Endodermal cell (in vitro differentiated cells): ENCODE data around the gene IGHMBP2. TPM values are rescaled to one million over a fixed set of nuclear protein-coding genes. Genes with fewer than 3 reads are reported as not detected.
A peak's percentile ranks its signal among the peaks of the same experiment; 100 is the strongest.

ENCODE experiments used
- DNase-seq: peaks from one replicate; pipeline ENCODE4 v3.0.0-alpha.2; 2017
- H3K27ac ChIP-seq: 2 replicates; pipeline ENCODE4 v1.5.1; 2013; ENCODE audit warnings: mild to moderate bottlenecking, low read depth, low read length, moderate library complexity
- H3K27me3 ChIP-seq: 2 replicates; pipeline ENCODE4 v1.6.1; 2013; ENCODE audit warnings: mild to moderate bottlenecking, low read length, moderate library complexity; ENCODE audit not compliant: insufficient read depth, control insufficient read depth, poor library complexity, severe bottlenecking
- H3K36me3 ChIP-seq: 2 replicates; pipeline ENCODE4 v1.7.0; 2013; ENCODE audit warnings: mild to moderate bottlenecking, low read length, moderate library complexity; ENCODE audit not compliant: control insufficient read depth, insufficient read depth
- H3K4me1 ChIP-seq: one replicate; pipeline ENCODE4 v1.7.0; 2013; ENCODE audit warnings: low read length; ENCODE audit not compliant: control insufficient read depth, insufficient read depth
- H3K4me3 ChIP-seq: 2 replicates; pipeline ENCODE4 v1.5.1; 2013; ENCODE audit warnings: mild to moderate bottlenecking, low read length, moderate library complexity
- H3K9ac ChIP-seq: 2 replicates; pipeline ENCODE4 v1.6.1; 2013; ENCODE audit warnings: mild to moderate bottlenecking, low read length, moderate library complexity; ENCODE audit not compliant: poor library complexity, severe bottlenecking; ENCODE audit errors: extremely low read depth
- H3K9me3 ChIP-seq: 2 replicates; pipeline ENCODE4 v1.6.1; 2013; ENCODE audit warnings: mild to moderate bottlenecking, low read length, moderate library complexity; ENCODE audit not compliant: control insufficient read depth
- H3K27ac Mint-ChIP-seq: 2 replicates; pipeline ENCODE4 v1.8.0; 2020; ENCODE audit warnings: mixed read lengths
- H3K27me3 Mint-ChIP-seq: 2 replicates; pipeline ENCODE4 v1.8.0; 2021; ENCODE audit warnings: mild to moderate bottlenecking, mixed read lengths; ENCODE audit not compliant: insufficient read depth
- H3K36me3 Mint-ChIP-seq: 2 replicates; pipeline ENCODE4 v1.8.0; 2020; ENCODE audit warnings: low read depth, mixed read lengths
- H3K4me1 Mint-ChIP-seq: 2 replicates; pipeline ENCODE4 v1.8.0; 2020; ENCODE audit warnings: mixed read lengths
- H3K4me3 Mint-ChIP-seq: 2 replicates; pipeline ENCODE4 v1.8.0; 2020; ENCODE audit warnings: mild to moderate bottlenecking, moderate library complexity, mixed read lengths
- H3K9me3 Mint-ChIP-seq: 2 replicates; pipeline ENCODE4 v1.8.0; 2020; ENCODE audit warnings: mild to moderate bottlenecking, mixed read lengths
- CTCF ChIP-seq: fragments of 200-600 bp; sonication (generic); conservative IDR thresholded peaks from 2 replicates; pipeline ENCODE4 v1.5.0; 2021; ENCODE audit warnings: antibody characterized with exemption, mild to moderate bottlenecking
- WGBS, 2 experiments: methylation state at CpG; one replicate each; pipeline versions ENCODE4 v1.1.5 to v1.1.7; 2013; ENCODE audit warnings: missing lambda C conversion rate in 2 of 2, mixed read lengths in 1 of 2; ENCODE audit not compliant: insufficient coverage in 1 of 2, insufficient read length in 1 of 2; 5-methylcytosine and 5-hydroxymethylcytosine counted together
- total RNA-seq, 2 donors: library from RNA; stranded (reverse); fragmentation: NEBNext Ultra II Directional in 1 of 2; extraction: Animal tissue kit (Norgen Biotek cat#: 25700) in 1 of 2; gene quantifications; 2 replicates in 1 of 2; 3 replicates in 1 of 2; pipeline ENCODE4 v1.2.1, GENCODE V29; 2021

Gene IGHMBP2
- total RNA-seq, 2 donors from 2014 or later: 23.9 to 28.3 TPM

GRCh38 chr11:68968306-68969250 is 64.9 kb downstream of the IGHMBP2 start:
- 86 to 89% methylated on average over 23 to 29 of the region's 29 CpGs for WGBS, 2 experiments
- no peaks in the 10 kb centered on the region for H3K36me3 Mint-ChIP-seq
- no peak overlapping the region for H3K27ac Mint-ChIP-seq
- Histone ChIP-seq H3K36me3 (no peaks in the 10 kb centered on the region), H3K9ac (no peak overlapping the region), H3K27me3 (no peaks in the 10 kb centered on the region), H3K4me1 (no peaks in the 10 kb centered on the region), H3K9me3 (peaks cover 3% of the 10 kb centered on the region), H3K27ac (no peak overlapping the region), H3K4me3 (no peak overlapping the region)
- no peaks in the 10 kb centered on the region for H3K9me3 Mint-ChIP-seq
- DNase-seq: no peak
- no peaks in the 10 kb centered on the region for H3K27me3 Mint-ChIP-seq
- no peak overlapping the region for H3K4me3 Mint-ChIP-seq
- TF ChIP-seq CTCF: peak; percentile 41
- no peaks in the 10 kb centered on the region for H3K4me1 Mint-ChIP-seq

- Mint-ChIP-seq H3K27me3 (no peaks in the 10 kb centered on the region), H3K4me1 (no peaks in the 10 kb centered on the region), H3K9me3 (no peaks in the 10 kb centered on the region), H3K27ac (no peak overlapping the region), H3K36me3 (no peaks in the 10 kb centered on the region), H3K4me3 (no peak overlapping the region)
- no peaks in the 10 kb centered on the region for H3K27me3 ChIP-seq
- no peaks in the 10 kb centered on the region for H3K9me3 ChIP-seq
- no peak overlapping the region for H3K4me3 ChIP-seq
- H3K36me3 ChIP-seq: no peaks in the 10 kb centered on the region
- WGBS, 2 experiments: 79 to 92% methylated on average over 3 to 8 of the region's 8 CpGs
- no peak for TF ChIP-seq CTCF
- H3K27ac ChIP-seq: no peak overlapping the region
- H3K4me1 ChIP-seq: no peaks in the 10 kb centered on the region
- DNase-seq: no peak
- no peak overlapping the region for H3K9ac ChIP-seq
These were observed 65.7 kb downstream of the IGHMBP2 start for GRCh38 chr11:68969386-68969785.

GRCh38 chr11:68970921-68971636 is 67.4 kb downstream of the IGHMBP2 start:
- Histone ChIP-seq H3K27me3 (no peaks in the 10 kb centered on the region), H3K36me3 (no peaks in the 10 kb centered on the region), H3K9ac (no peak overlapping the region), H3K9me3 (peaks cover 8% of the 10 kb centered on the region), H3K27ac (no peak overlapping the region), H3K4me1 (no peaks in the 10 kb centered on the region), H3K4me3 (no peak overlapping the region)
- no peak for DNase-seq
- H3K27me3 Mint-ChIP-seq: no peaks in the 10 kb centered on the region
- TF ChIP-seq CTCF: no peak
- H3K27ac Mint-ChIP-seq: no peak overlapping the region
- H3K9me3 Mint-ChIP-seq: peaks cover 6% of the 10 kb centered on the region
- H3K4me1 Mint-ChIP-seq: no peaks in the 10 kb centered on the region
- no peak overlapping the region for H3K4me3 Mint-ChIP-seq
- WGBS, 2 experiments: 91 to 92% methylated on average over 7 to 8 of the region's 8 CpGs
- H3K36me3 Mint-ChIP-seq: no peaks in the 10 kb centered on the region
